GM21515 (cell line): ENCODE results near the gene GZF1.

ENCODE experiments used
- ATAC-seq: cut with Tn5 transposase; IDR thresholded peaks from one replicate; pipeline ENCODE4 v1.9.1; 2021; ENCODE audit not compliant: unreplicated experiment

Gene GZF1

DNA sequence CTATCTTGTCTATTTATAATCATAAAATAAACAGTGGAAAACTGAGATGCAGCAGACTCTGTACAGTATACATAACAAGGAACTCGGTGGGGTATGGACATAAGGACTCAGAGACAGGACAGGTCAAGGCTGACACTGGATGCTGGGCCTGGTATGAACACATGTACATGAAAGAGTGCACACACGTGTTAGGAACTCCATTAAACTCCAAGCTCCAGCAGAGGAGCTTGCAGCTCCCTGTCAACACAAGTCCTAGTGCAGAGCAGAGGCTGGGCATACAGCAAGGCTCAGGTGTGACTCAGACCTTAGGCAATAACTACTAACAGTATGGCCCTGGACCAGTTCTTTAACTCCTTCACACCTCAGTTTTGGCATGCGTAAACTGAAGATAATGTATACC lies 42.2 kb downstream of the GZF1 start:
- ATAC-seq, result no peak

DNA sequence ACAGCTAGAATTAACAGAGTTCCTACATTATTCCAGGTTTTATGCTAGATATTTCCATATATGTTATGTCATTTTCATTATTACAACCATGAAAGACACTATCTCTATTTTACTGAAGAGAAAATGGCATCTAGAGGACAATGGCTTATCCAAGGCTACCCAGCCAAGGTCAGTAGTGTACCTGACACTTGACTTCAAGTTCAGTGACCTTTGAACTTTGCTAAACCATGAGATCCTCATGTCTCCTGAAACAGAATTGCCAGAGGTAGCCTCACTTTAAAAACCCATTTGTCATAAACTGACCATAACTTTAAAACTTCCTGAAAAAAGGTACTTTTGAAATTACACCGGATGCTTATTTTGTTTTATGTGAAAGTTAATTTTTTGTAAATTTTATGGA lies 44.9 kb downstream of the GZF1 start:
- no peak for ATAC-seq

- peak; percentile 68 for ATAC-seq
Measured at GRCh38 chr20:23407781-23408464, 45.9 kb downstream of the GZF1 start.

DNA sequence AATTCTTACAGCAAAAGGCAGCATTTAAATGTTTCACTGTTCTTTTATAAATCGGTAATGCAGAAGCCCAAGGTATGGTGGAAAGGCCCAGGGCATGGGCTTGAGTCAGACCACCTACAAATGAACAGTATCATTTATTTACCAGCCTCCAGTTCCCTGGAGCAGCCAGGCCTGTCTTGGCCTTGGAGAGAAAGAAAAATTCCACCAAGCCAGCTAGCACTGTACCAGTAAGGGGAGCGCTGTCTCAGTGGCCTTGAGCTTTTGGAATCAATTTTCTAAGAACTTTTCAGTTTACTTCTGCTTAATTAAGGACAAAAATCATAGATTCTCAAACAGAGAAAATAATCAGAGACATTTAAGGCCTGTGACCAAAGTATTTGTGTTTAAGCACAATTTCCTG lies 47.0 kb downstream of the GZF1 start:
- no peak for ATAC-seq

GRCh38 chr20:23409800-23410199 lies 47.8 kb downstream of the GZF1 start:
- ATAC-seq, result no peak

- no peak for ATAC-seq
Measured at GRCh38 chr20:23410916-23411695, 49.1 kb downstream of the GZF1 start.

DNA sequence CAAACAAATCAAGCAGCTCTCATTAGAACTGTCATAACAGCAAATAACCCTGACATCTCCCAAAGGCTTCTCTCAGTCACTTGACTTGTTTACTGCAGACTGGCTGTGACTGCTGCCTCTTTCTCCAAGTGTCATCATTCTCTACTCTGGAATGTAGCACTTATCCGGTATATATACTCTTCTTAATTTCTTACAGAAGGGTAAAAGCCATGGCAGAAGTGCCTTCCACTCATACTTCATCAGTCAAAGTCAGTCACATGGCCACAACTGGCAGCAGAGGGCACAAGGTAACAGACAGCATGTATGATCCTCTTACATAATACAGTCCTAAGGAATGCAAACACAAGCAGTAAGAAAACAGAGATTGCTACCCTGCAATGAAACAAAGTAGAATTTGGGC lies 50.0 kb downstream of the GZF1 start:
- ATAC-seq, result no peak

DNA sequence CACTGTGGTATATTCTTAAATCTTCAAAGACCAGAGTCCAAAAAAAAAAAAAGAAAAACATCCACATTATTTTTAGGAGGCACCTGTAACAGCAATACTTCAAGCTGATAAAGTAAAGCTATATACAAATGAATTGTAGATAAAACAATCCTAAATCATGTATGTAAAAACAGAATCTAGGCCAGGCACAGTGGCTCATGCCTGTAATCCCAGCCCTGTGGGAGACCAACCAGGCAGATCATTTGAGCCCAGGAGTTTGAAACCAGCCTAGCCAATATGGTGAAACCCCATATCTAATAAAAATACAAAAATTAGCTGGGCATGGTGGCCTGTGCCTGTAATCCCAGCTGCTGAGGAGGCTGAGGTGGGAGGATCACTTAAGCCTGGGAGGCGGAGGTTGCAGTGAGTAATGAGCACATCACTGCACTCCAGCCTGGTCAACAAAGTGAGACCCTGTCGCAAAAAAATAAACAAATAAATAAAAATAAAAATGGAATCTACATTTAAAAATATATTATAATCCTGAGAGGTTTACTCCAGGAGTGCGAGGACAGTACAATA lies 52.0 kb downstream of the GZF1 start:
- ATAC-seq, result no peak

DNA sequence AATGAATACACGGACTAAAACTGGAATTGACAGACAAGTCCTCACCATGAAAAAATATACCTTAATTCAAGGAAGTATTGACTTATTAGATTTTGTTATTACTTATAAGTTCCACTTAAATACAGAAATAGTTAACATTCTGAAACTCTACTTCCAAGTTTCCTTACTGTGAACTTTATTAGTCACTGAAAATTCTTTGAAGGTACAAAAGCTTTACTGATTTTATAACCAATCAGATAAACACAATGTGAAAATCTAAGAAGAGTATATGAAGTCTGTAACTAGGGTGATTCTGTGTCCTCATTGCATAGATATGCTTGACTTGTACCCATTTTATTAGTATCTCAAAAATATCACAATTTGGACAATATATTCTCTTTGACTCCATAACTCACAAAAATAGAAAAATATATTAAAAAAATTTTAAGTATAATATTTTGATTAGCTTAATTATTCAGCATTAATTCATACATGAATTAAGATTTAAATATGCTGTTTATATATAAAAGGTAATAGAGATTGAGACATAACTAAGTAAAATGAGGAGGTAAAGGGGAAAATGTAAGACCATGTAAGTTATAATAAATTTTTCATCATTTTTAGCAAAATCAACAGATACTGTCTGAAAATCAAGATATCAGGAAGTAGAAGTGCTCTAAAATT lies 52.7 kb downstream of the GZF1 start:
- ATAC-seq, result no peak

DNA sequence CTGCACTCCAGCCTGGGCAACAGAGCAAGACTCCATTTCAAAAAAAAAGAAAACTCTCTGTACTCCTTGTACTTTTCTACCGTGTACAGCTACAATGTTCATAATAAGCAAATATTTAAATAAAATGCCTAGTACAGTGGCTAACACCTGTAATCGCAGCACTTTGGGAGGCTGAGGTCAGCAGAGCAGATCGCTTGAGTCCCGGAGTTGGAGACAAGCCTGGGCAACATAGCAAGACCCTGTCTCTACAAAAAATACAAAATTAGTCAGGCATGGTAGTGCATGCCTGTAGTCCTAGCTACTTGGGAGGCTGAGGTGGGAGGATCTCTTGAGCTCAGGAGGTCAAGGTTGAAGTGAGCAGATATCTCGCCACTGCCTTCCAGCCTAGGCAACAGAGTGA lies 53.6 kb downstream of the GZF1 start:
- ATAC-seq, result no peak

GRCh38 chr20:23415959-23416583 lies 54.1 kb downstream of the GZF1 start:
- ATAC-seq, result no peak

GRCh38 chr20:23417861-23418260 lies 55.9 kb downstream of the GZF1 start:
- ATAC-seq, result no peak

DNA sequence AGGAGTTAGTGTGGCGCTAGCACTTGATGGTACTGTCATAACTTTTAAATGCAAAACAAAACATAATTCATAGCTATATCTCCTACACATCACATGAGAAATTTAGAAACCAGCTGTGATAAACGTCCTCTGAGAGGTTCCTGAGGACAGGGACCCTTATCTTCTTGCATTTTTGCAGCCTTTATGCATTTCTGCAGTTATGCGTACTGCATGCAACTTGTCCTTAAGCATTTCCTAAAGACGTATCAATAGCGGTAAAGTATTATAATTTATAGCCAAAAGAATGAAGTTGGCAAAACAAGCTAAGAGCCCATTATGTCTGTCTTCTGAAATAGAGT lies 57.6 kb downstream of the GZF1 start:
- no peak for ATAC-seq

- peak; percentile 37 for ATAC-seq
Measured at GRCh38 chr20:23419995-23420901, 58.3 kb downstream of the GZF1 start.

DNA sequence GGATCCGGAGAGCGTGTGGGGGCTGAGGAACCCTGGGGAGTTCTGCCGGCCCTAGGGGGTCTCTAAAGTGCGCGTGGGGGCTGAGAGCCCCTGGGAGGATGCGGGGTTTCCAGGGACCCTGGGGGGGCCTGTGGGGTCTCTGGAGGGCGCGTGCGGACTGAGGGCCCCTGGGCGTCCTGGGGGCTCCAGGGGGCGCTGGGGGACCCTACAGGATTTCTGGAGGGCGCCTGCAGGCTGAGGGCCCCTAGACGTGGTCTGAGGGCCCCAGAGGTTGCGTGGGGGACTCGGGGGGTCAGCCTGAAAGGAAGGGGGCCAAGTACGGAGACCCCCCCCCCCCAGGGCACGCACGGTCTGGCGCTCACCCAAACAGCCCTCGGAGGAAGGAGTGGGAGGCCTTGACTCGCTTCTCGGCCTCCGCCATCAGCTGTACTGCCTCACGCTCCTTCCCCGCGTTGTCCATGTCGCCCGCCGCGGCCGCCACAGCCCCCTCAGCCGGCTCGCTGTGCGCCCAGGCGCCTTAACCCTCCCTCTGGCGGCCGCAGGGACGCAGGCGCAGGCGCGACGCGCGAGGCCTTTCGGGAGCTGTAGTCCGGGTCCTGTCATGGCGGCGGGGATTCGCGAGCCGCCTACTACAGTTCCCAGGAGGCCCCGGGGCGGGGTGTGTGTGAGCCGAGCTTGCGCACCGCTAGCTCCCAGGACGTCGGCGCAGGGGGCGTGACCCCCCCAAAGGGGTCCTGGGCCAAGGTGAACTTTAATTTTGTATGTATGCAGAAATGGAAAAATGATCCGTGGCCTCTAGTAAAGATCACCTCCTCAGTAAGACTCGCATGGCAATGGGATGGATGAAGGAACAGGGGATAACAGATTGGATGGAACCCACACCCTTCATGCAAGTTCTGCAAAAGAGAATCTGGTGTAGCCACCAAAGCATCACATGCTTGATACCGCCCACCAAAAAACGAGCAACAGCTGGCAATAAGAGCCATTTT lies 59.3 kb downstream of the GZF1 start, which contains the start of gene NAPB:
TSS of gene NAPB (minus strand) at position 546 of the 989 bp plus-strand sequence. CDS start at position 460, 86 bp downstream.
- peak; percentile 96 for ATAC-seq
